ENCODE measurements around the gene PRR29.

Gene PRR29

DNA sequence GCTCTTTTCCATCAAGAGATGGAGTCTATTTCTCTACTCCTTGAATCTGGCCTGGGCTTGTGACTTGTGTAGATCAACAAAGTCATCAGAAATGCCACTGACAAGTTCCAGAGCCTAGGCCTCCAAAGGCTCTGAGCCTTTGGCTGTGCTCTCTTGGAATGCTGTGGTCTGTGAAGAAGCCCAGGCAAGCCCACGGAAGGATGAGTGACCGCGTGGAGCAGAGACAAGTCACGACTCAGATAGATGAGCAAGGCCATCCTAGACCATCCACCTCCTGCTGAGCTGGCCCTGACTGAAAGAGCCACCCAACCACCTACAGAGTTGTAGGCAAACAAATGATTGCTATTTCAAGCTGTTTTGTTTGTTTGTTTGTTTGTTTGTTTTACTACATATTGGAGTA, 33.9 kb downstream of the PRR29 start:
- no peaks in the 10 kb centered on the region for H3K9me2 ChIP-seq (replicated peaks; ENCODE audit: insufficient read depth, low read length)
- no peak overlapping the region for H3K9ac ChIP-seq (ENCODE audit: low read length)
- H3K4me1 ChIP-seq (ENCODE audit: low read length), result no peaks in the 10 kb centered on the region
- H3K36me3 ChIP-seq (replicated peaks; ENCODE audit: insufficient read depth, low read length), result 0 out of 2 replicates have a peak, but pooled peaks cover 2% of the 10 kb centered on the region
- H2AFZ ChIP-seq (ENCODE audit: low read length), result no peak overlapping the region
- no peak overlapping the region for H3K27ac ChIP-seq (ENCODE audit: low read length)
- H4K20me1 ChIP-seq (ENCODE audit: insufficient read depth, low read length), result no peaks in the 10 kb centered on the region
- H3F3A ChIP-seq (ENCODE audit: insufficient read depth, low read length), result peaks cover 53% of the 10 kb centered on the region
- no peaks in the 10 kb centered on the region for H3K9me3 ChIP-seq (replicated peaks; ENCODE audit: insufficient read depth, low read length)
- TF ChIP-seq EZH2phosphoT487 (IDR thresholded peaks at IDR 0.05; ENCODE audit: low read length) (no peak), EZH2 (optimal IDR thresholded peaks at IDR 0.05; ENCODE audit: low read depth, low read length) (no peak)
- no peak overlapping the region for H3K4me2 ChIP-seq (ENCODE audit: low read depth, low read length)
- H3K4me3 ChIP-seq (ENCODE audit: low read length), result no peak overlapping the region
- no peaks in the 10 kb centered on the region for H3K27me3 ChIP-seq (replicated peaks; ENCODE audit: insufficient read depth, low read length)
- H3K79me2 ChIP-seq (ENCODE audit: low read length), result no peaks in the 10 kb centered on the region
- DNase-seq, result no peak

GRCh38 chr17:64036198-64036922, 38.2 kb downstream of the PRR29 start:
- Histone ChIP-seq H4K20me1 (ENCODE audit: insufficient read depth, low read length) (no peaks in the 10 kb centered on the region), H2AFZ (ENCODE audit: low read length) (no peak overlapping the region), H3K27me3 (replicated peaks; ENCODE audit: insufficient read depth, low read length) (no peaks in the 10 kb centered on the region), H3K9me2 (replicated peaks; ENCODE audit: insufficient read depth, low read length) (no peaks in the 10 kb centered on the region), H3K4me3 (ENCODE audit: low read length) (no peak overlapping the region), H3F3A (ENCODE audit: insufficient read depth, low read length) (peaks cover 57% of the 10 kb centered on the region), H3K9ac (ENCODE audit: low read length) (no peak overlapping the region), H3K4me2 (ENCODE audit: low read depth, low read length) (no peak overlapping the region), H3K79me2 (ENCODE audit: low read length) (peaks cover 4% of the 10 kb centered on the region), H3K4me1 (ENCODE audit: low read length) (no peaks in the 10 kb centered on the region), H3K27ac (ENCODE audit: low read length) (no peak overlapping the region), H3K36me3 (replicated peaks; ENCODE audit: insufficient read depth, low read length) (peaks cover 12% of the 10 kb centered on the region), H3K9me3 (replicated peaks; ENCODE audit: insufficient read depth, low read length) (no peaks in the 10 kb centered on the region)
- TF ChIP-seq EZH2 (optimal IDR thresholded peaks at IDR 0.05; ENCODE audit: low read depth, low read length), result no peak
- TF ChIP-seq, protein P1, sequence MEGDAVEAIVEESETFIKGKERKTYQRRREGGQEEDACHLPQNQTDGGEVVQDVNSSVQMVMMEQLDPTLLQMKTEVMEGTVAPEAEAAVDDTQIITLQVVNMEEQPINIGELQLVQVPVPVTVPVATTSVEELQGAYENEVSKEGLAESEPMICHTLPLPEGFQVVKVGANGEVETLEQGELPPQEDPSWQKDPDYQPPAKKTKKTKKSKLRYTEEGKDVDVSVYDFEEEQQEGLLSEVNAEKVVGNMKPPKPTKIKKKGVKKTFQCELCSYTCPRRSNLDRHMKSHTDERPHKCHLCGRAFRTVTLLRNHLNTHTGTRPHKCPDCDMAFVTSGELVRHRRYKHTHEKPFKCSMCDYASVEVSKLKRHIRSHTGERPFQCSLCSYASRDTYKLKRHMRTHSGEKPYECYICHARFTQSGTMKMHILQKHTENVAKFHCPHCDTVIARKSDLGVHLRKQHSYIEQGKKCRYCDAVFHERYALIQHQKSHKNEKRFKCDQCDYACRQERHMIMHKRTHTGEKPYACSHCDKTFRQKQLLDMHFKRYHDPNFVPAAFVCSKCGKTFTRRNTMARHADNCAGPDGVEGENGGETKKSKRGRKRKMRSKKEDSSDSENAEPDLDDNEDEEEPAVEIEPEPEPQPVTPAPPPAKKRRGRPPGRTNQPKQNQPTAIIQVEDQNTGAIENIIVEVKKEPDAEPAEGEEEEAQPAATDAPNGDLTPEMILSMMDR (IDR thresholded peaks at IDR 0.05; ENCODE audit: low read length), result no peak
- no peak for TF ChIP-seq EZH2phosphoT487 (IDR thresholded peaks at IDR 0.05; ENCODE audit: low read length)
- no peak for DNase-seq

DNA sequence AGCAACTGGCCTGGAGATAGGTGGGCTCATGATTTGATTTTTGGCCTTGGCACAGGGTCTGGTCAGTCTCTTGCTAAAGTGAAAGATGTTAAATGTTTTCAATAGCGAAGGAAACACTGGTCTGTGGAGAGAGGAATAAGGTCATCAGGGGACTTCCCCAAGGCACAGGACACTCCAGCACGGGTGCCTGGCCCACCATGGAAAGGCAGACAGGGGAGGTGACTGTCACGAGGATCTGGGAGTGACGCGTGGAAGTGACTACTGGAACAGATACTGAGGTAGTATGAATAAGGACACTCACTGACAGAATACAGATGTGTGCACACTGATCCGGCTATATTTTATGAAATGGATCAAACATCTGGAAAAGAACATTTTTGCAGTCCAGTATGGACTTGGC, 39.0 kb downstream of the PRR29 start:
- H3K4me3 ChIP-seq (ENCODE audit: low read length), result no peak overlapping the region
- no peak for DNase-seq
- H3K9me2 ChIP-seq (replicated peaks; ENCODE audit: insufficient read depth, low read length), result no peaks in the 10 kb centered on the region
- no peaks in the 10 kb centered on the region for H4K20me1 ChIP-seq (ENCODE audit: insufficient read depth, low read length)
- H2AFZ ChIP-seq (ENCODE audit: low read length), result no peak overlapping the region
- peaks cover 12% of the 10 kb centered on the region for H3K79me2 ChIP-seq (ENCODE audit: low read length)
- H3K9me3 ChIP-seq (replicated peaks; ENCODE audit: insufficient read depth, low read length), result no peaks in the 10 kb centered on the region
- H3K4me2 ChIP-seq (ENCODE audit: low read depth, low read length), result no peak overlapping the region
- peaks cover 63% of the 10 kb centered on the region for H3F3A ChIP-seq (ENCODE audit: insufficient read depth, low read length)
- H3K9ac ChIP-seq (ENCODE audit: low read length), result no peak overlapping the region
- no peak overlapping the region; the same call in 1 of the 2 replicates for H3K27ac ChIP-seq (ENCODE audit: low read length)
- peaks cover 21% of the 10 kb centered on the region for H3K36me3 ChIP-seq (replicated peaks; ENCODE audit: insufficient read depth, low read length)
- H3K27me3 ChIP-seq (replicated peaks; ENCODE audit: insufficient read depth, low read length), result no peaks in the 10 kb centered on the region
- TF ChIP-seq EZH2 (optimal IDR thresholded peaks at IDR 0.05; ENCODE audit: low read depth, low read length), result no peak
- no peak for TF ChIP-seq EZH2phosphoT487 (IDR thresholded peaks at IDR 0.05; ENCODE audit: low read length)
- no peaks in the 10 kb centered on the region for H3K4me1 ChIP-seq (ENCODE audit: low read length)

DNA sequence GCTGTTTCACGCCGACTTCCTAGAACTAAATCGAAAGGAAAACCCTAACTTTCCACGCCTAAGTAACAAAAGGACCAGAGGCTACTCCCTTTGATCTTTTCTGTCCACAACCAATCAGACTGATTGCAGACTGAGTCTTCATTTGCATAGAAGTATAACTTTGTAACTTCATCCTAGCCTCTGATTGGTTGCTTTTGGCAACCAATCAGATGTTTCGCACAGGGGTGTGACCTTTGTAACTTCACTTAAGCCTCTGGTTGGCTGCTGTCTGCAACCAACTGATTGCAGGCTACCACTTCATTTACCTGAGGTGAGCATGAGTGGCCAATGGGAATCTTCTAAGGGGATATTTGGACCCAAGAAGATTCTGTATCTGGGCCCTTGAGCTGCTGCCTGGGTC, 39.7 kb downstream of the PRR29 start:
- H3K27me3 ChIP-seq (replicated peaks; ENCODE audit: insufficient read depth, low read length), result no peaks in the 10 kb centered on the region
- H2AFZ ChIP-seq (ENCODE audit: low read length), result no peak overlapping the region
- no peak overlapping the region for H3K27ac ChIP-seq (ENCODE audit: low read length)
- no peaks in the 10 kb centered on the region for H3K9me2 ChIP-seq (replicated peaks; ENCODE audit: insufficient read depth, low read length)
- no peaks in the 10 kb centered on the region for H3K4me1 ChIP-seq (ENCODE audit: low read length)
- H3K79me2 ChIP-seq (ENCODE audit: low read length), result peaks cover 18% of the 10 kb centered on the region
- H3K9me3 ChIP-seq (replicated peaks; ENCODE audit: insufficient read depth, low read length), result no peaks in the 10 kb centered on the region
- no peak overlapping the region for H3K9ac ChIP-seq (ENCODE audit: low read length)
- no peaks in the 10 kb centered on the region for H4K20me1 ChIP-seq (ENCODE audit: insufficient read depth, low read length)
- no peak overlapping the region for H3K4me2 ChIP-seq (ENCODE audit: low read depth, low read length)
- TF ChIP-seq, protein P1 (IDR thresholded peaks at IDR 0.05; ENCODE audit: low read length), result no peak
- TF ChIP-seq EZH2phosphoT487 (IDR thresholded peaks at IDR 0.05; ENCODE audit: low read length) (no peak), EZH2 (optimal IDR thresholded peaks at IDR 0.05; ENCODE audit: low read depth, low read length) (no peak)
- H3K36me3 ChIP-seq (replicated peaks; ENCODE audit: insufficient read depth, low read length), result peaks cover 23% of the 10 kb centered on the region
- H3K4me3 ChIP-seq (ENCODE audit: low read length), result no peak overlapping the region
- DNase-seq, result no peak
- H3F3A ChIP-seq (ENCODE audit: insufficient read depth, low read length), result peaks cover 57% of the 10 kb centered on the region

Measured in MM.1S (cell line).